Psoas muscle (tissue), 8 donors: ENCODE results near the gene DCAF10. TPM values are rescaled to one million over a fixed set of nuclear protein-coding genes. Genes with fewer than 3 reads are reported as not detected.

ENCODE experiments used
- ATAC-seq, 4 donors: fragments of 200-7000 bp; cut with Tn5 transposase; one replicate each; pipeline ENCODE4 v1.9.1; 2020; ENCODE audit warnings: moderate library complexity in 3 of 4, mild to moderate bottlenecking in 2 of 4
- DNase-seq, 2 donors: peaks; one replicate each; pipeline ENCODE4 v3.0.0-alpha.2; 2020
- H3K27ac ChIP-seq: fragments of 200-600 bp; one replicate; pipeline ENCODE4 v1.8.0; 2022
- H3K27me3 ChIP-seq, 3 donors: fragments of 200-600 bp in 1 of 3; one replicate each; pipeline versions ENCODE4 v1.6.1 to v1.8.0; 2013 to 2022; ENCODE audit warnings: low read length in 2 of 3, mild to moderate bottlenecking in 2 of 3, moderate library complexity in 1 of 3; ENCODE audit not compliant: insufficient read depth in 3 of 3
- H3K36me3 ChIP-seq, 2 donors: fragments of 200-600 bp in 1 of 2; one replicate each; pipeline versions ENCODE4 v1.6.1 to v1.8.0; 2013 to 2022; ENCODE audit warnings: low read depth in 1 of 2, mild to moderate bottlenecking in 1 of 2, moderate library complexity in 1 of 2; ENCODE audit not compliant: insufficient read depth in 1 of 2
- H3K4me1 ChIP-seq: fragments of 200-600 bp; one replicate; pipeline ENCODE4 v1.8.0; 2022
- H3K4me3 ChIP-seq: fragments of 200-600 bp; one replicate; pipeline ENCODE4 v1.8.0; 2022; ENCODE audit warnings: mild to moderate bottlenecking
- H3K9me3 ChIP-seq: fragments of 200-600 bp; one replicate; pipeline ENCODE4 v1.8.0; 2022
- WGBS, 3 donors: extraction: QIAGEN DNeasy Blood & Tissue Kit; methylation state at CpG; one replicate each; pipeline versions ENCODE4 v1.1.6 to v1.1.7; 2013; 5-methylcytosine and 5-hydroxymethylcytosine counted together
- intact Hi-C, 2 donors: fragments of 100-400 bp; cut with DNase I; formaldehyde crosslinking; loops; one replicate each; pipeline versions ENCODE4 v1.11.0 to v1.14.2; 2022
- polyA plus RNA-seq, 3 donors: library from polyadenylated mRNA; stranded (reverse); fragments of 200-250 nt; gene quantifications; one replicate each; pipeline ENCODE4 v1.2.3, GENCODE V29; 2013
- total RNA-seq, 4 donors: library from RNA; stranded (reverse); fragmentation: NEBNext Ultra II Directional in 2 of 4; extraction: Animal tissue kit (Norgen Biotek cat#: 25700) in 2 of 4; gene quantifications; one replicate each; pipeline versions ENCODE4 v1.2.1 to v1.2.4, GENCODE V29; 2021 to 2023
- TF ChIP-seq, protein P1 (sequence below): fragments of 200-600 bp; IDR thresholded peaks from one replicate; pipeline ENCODE4 v1.8.0; 2022; ENCODE audit warnings: antibody characterized with exemption
- donor health status: healthy with polysubstance abuse.
- donor health status: DM: no; HTN: no; CAD: no; lungs with moderate emphysema.
- donor health status: Bipolar disorder and iron deficiency.
- donor health status: healthy.
- donor health status: DM: yes; HTN: yes; CAD: no.
- donor health status: DM: no; HTN: no; CAD: no.
- donor health status: DM: no; HTN: no; CAD: no.
- donor health status: DM: yes; HTN: yes; CAD: no.

The DCAF10 gene
- total and polyA plus RNA-seq, 7 donors: 9.7 to 27.2 (median 20.2) TPM

DNA sequence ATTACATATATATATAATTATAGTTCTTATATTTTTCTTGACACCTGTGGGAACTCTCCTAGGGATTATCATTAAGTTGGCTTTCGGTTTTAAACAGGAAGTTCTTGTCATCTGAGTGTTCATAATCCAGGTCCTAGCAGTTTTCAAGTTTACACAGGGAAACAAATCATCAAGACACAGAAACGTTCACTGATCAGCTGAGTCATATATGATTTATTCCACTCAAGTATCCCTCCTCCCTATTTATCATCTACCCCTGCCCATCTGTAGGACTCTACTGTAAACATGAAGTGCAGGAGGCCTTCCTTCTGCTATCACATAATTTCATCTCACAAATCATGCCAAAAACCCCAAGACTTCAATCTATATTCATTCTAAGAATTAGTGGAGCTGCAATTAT is 97.1 kb downstream of the DCAF10 start:
- TF ChIP-seq, protein P1, sequence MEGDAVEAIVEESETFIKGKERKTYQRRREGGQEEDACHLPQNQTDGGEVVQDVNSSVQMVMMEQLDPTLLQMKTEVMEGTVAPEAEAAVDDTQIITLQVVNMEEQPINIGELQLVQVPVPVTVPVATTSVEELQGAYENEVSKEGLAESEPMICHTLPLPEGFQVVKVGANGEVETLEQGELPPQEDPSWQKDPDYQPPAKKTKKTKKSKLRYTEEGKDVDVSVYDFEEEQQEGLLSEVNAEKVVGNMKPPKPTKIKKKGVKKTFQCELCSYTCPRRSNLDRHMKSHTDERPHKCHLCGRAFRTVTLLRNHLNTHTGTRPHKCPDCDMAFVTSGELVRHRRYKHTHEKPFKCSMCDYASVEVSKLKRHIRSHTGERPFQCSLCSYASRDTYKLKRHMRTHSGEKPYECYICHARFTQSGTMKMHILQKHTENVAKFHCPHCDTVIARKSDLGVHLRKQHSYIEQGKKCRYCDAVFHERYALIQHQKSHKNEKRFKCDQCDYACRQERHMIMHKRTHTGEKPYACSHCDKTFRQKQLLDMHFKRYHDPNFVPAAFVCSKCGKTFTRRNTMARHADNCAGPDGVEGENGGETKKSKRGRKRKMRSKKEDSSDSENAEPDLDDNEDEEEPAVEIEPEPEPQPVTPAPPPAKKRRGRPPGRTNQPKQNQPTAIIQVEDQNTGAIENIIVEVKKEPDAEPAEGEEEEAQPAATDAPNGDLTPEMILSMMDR: no peak
- 50 to 54% (median 53%) methylated on average over 2 of the region's 2 CpGs for WGBS, 3 donors
- Histone ChIP-seq H3K4me1 (peaks cover 10% of the 10 kb centered on the region), H3K9me3 (no peaks in the 10 kb centered on the region), H3K27ac (no peak overlapping the region), H3K27me3 (no peaks in the 10 kb centered on the region), H3K36me3 (peaks cover 10 to 71% of the 10 kb centered on the region in 2 donors), H3K4me3 (no peak overlapping the region)
- intact Hi-C loops: loop anchor here in 1 of 2 donors (5.0 kb wide), 1 partner anchor 35 kb away; no protein-coding TSS in a partner anchor
- ATAC-seq: no peak
- DNase-seq: no peak

DNA sequence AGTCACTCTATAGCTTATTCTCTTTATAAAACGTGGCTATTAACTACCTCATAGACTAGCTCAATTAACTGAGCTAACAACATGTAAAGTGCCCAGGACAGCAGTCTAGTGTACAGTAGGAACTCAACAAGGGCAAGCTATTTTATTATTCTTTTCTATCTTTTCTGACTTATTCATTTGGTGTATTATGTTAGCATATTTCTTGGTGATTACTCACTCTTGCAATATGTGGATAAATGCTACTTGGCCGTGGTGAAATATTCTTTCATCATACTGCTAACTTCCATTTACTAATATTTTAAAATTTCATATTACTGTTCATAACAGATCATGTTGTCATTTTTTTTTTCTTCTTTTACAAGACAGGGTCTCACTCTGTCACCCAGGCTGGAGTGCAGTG is 98.4 kb downstream of the DCAF10 start:
- DNase-seq (no peak), ATAC-seq (no peak)
- Histone ChIP-seq H3K4me1 (peaks cover 14% of the 10 kb centered on the region), H3K36me3 (peaks cover 8 to 57% of the 10 kb centered on the region in 2 donors), H3K27me3 (no peaks in the 10 kb centered on the region), H3K27ac (no peak overlapping the region), H3K4me3 (no peak overlapping the region), H3K9me3 (no peaks in the 10 kb centered on the region)
- TF ChIP-seq, protein P1: no peak
- WGBS, 3 donors: 87 to 96% (median 89%) methylated on average over 2 of the region's 2 CpGs
- intact Hi-C loops: loop anchor here in 1 of 2 donors (5.0 kb wide), 1 partner anchor 37 kb away; no protein-coding TSS in a partner anchor

DNA sequence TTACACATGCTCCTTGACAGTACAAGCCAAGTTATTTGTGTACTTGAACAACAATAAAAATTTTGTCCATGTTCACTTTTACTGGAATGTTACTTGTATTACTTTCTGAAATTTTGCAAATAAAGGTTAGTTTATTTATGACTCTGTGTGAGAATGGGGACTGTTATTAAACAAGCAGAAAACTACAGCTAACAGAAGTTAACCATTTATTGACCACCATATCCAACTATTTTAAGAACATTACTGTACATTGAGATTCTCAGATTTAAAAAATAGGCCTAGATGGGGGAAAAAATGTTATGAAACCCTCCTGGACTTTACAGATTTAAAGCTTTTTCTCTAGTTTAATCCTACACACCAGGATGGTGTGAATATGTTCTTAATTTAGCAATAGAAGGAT is 101.5 kb downstream of the DCAF10 start:
- Histone ChIP-seq H3K36me3 (peaks cover 0 to 26% of the 10 kb centered on the region in 2 donors), H3K27me3 (no peaks in the 10 kb centered on the region), H3K27ac (no peak overlapping the region), H3K9me3 (no peaks in the 10 kb centered on the region), H3K4me3 (peak overlapping the region; percentile 96), H3K4me1 (peaks cover 21% of the 10 kb centered on the region)
- DNase-seq (no peak), ATAC-seq (no peak)
- intact Hi-C loops: loop anchor here in 1 of 2 donors (10.0 kb wide), 2 partner anchors 307 to 493 kb away; partner anchors contain the start of genes ALDH1B1 and TOMM5
- TF ChIP-seq, protein P1: no peak

DNA sequence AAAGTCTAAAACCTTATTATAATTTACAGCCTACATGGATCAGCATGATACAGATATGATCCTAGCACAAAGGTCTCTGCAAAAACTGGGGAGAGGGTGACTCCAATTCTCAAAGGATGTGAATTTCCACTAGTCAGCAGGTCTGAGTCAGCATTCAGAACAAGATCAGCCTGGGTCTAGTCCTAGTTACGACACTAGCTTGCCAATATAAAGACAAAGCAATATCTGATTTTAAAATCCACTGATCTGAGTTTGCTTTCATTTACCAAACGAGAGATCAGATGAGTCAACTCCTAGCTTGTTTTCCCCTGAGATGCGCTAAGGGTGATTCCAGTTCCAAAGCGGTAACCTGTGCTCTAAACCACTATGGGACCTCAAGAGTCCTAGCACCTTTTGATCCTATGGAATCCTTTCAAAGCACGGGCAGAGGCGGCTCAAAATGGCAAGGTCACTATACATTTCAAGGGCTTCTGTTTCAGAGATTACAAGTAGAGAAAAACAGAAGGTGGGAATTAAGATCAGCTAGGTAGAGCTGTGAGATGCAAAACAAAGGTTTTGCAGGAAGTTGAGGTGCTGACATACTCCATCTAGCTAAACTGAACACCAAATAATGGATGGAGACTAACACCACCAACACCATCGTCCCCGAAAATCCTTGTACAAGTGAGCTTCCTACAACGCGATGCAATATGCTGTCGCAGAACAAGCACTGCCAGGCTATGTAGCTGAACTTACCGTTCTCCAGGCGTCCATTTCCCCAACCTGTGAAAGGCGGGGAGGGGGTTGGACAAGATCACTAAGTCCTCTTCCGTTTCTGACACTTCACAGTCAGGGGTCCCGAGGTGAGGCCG is 102.4 kb downstream of the DCAF10 start:
- DNase-seq (no peak), ATAC-seq (peak in 1 of 4 donors; percentile 1)
- intact Hi-C loops: loop anchor here in 1 of 2 donors (10.0 kb wide), 2 partner anchors 308 to 492 kb away; partner anchors contain the start of genes ALDH1B1 and TOMM5
- WGBS, 3 donors: 7 to 9% (median 8%) methylated on average over 17 of the region's 17 CpGs
- Histone ChIP-seq H3K27me3 (no peaks in the 10 kb centered on the region), H3K9me3 (no peaks in the 10 kb centered on the region), H3K27ac (peak overlapping the region; percentile 78), H3K4me3 (peak overlapping the region; percentile 96), H3K36me3 (peaks cover 0 to 17% of the 10 kb centered on the region in 2 donors), H3K4me1 (peaks cover 21% of the 10 kb centered on the region)
- TF ChIP-seq, protein P1: no peak
